Prostate gland (tissue), 2 donors: ENCODE results near the gene CD248. TPM values are rescaled to one million over a fixed set of nuclear protein-coding genes. Genes with fewer than 3 reads are reported as not detected.

Experiments used
- DNase-seq: peaks from one replicate; pipeline ENCODE4 v3.0.0-alpha.2; 2019; ENCODE audit warnings: low spot score
- H3K27ac ChIP-seq, 2 donors: fragments of 200-600 bp; sonication (generic); 2 replicates each; pipeline ENCODE4 v1.5.1; 2017 to 2019
- H3K27me3 ChIP-seq: fragments of 200-600 bp; sonication (generic); replicated peaks from 2 replicates; pipeline ENCODE4 v1.5.1; 2019; ENCODE audit not compliant: insufficient read depth
- H3K36me3 ChIP-seq, 2 donors: fragments of 200-600 bp; sonication (generic); 1 replicate in 1 of 2; 2 replicates in 1 of 2; pipeline versions ENCODE4 v1.5.1 to v1.8.1; 2017 to 2019
- H3K4me1 ChIP-seq: fragments of 200-600 bp; sonication (generic); replicated peaks from 2 replicates; pipeline ENCODE4 v1.5.1; 2019
- H3K4me3 ChIP-seq, 2 donors: fragments of 200-600 bp; sonication (generic); 2 replicates each; pipeline ENCODE4 v1.5.1; 2017 to 2019
- H3K9me3 ChIP-seq: fragments of 200-600 bp; sonication (generic); 2 replicates; pipeline ENCODE4 v1.5.1; 2017
- POLR2A ChIP-seq: fragments of 450-650 bp; IDR thresholded peaks from one replicate; pipeline ENCODE4 v1.6.1; 2016; ENCODE audit warnings: antibody characterized with exemption, mild to moderate bottlenecking
- POLR2AphosphoS5 ChIP-seq: sonication (generic); formaldehyde crosslinking; IDR thresholded peaks from one replicate; pipeline ENCODE4 v1.6.1; 2017; ENCODE audit warnings: antibody characterized with exemption
- WGBS: methylation state at CpG from one replicate; pipeline ENCODE4 v1.1.5; 2018; 5-methylcytosine and 5-hydroxymethylcytosine counted together
- intact Hi-C: fragments of 100-400 bp; cut with DNase I; formaldehyde crosslinking; loops from one replicate; pipeline ENCODE4 v1.14.2; 2022
- total RNA-seq, 2 donors: library from RNA; depleted of rRNA; stranded (reverse); fragments of >200 nt; gene quantifications; one replicate each; pipeline ENCODE4 v1.1.0, GENCODE V29; 2016
- TF ChIP-seq, protein P1 (sequence below), 4 experiments: fragments of 200-600 bp in 2 of 4; fragments of 450-650 bp in 2 of 4; sonication (generic) in 2 of 4; IDR thresholded peaks; 1 replicate in 3 of 4; 2 replicates in 1 of 4; pipeline ENCODE4 v1.5.1; 2016 to 2019; ENCODE audit warnings: antibody characterized with exemption in 4 of 4, mild to moderate bottlenecking in 2 of 4, moderate library complexity in 2 of 4

CD248 gene
- total RNA-seq, 2 donors from 2014 or later = 1.9 to 7.3 TPM

DNA sequence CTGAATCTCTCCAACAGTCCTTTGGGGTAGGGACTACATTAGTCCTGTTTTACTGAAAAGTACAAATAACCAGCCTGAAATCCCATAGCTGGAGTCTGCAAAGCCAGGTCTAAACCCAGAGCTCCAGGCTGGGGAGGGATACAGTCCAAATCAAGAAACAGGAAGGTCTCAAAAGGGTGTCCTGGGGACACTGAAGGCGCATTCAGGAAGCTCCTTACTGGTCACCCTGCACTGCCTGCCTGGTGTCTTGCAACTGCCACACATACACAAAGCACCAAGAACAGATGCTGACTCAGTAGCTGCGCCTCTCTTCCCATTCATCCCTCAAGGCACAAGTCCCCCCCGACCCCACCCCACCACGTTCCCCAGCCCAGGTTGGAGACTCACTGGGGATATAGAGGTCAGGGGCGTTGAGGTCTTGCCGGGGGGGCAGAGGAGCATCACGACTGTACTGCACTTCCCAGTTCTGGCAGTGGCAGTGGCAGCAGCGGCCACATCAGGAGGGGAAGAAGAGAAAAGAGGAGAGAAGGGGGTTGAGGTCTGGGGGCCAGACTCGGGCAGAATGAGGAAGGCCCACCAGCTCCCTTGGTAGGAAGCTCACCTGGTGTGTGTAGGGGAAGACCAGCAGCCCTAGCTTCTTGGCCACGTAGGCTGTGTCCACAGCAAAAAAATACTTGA lies 29.5 kb downstream of the CD248 start:
- WGBS = 71% methylated on average over 10 of the region's 10 CpGs
- Histone ChIP-seq H3K36me3 (no peaks in the 10 kb centered on the region), H3K4me1 (peaks cover 15% of the 10 kb centered on the region), H3K27me3 (no peaks in the 10 kb centered on the region), H3K27ac (no peak overlapping the region), H3K4me3 (peak overlapping the region in 1 of 2 donors; percentile 86), H3K9me3 (no peaks in the 10 kb centered on the region)
- no peak for TF ChIP-seq POLR2A
- TF ChIP-seq POLR2AphosphoS5 = no peak
- TF ChIP-seq, protein P1, sequence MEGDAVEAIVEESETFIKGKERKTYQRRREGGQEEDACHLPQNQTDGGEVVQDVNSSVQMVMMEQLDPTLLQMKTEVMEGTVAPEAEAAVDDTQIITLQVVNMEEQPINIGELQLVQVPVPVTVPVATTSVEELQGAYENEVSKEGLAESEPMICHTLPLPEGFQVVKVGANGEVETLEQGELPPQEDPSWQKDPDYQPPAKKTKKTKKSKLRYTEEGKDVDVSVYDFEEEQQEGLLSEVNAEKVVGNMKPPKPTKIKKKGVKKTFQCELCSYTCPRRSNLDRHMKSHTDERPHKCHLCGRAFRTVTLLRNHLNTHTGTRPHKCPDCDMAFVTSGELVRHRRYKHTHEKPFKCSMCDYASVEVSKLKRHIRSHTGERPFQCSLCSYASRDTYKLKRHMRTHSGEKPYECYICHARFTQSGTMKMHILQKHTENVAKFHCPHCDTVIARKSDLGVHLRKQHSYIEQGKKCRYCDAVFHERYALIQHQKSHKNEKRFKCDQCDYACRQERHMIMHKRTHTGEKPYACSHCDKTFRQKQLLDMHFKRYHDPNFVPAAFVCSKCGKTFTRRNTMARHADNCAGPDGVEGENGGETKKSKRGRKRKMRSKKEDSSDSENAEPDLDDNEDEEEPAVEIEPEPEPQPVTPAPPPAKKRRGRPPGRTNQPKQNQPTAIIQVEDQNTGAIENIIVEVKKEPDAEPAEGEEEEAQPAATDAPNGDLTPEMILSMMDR (IDR thresholded peaks at IDR 0.05) = no peak
- DNase-seq = no peak
- intact Hi-C loops = no loop called here

DNA sequence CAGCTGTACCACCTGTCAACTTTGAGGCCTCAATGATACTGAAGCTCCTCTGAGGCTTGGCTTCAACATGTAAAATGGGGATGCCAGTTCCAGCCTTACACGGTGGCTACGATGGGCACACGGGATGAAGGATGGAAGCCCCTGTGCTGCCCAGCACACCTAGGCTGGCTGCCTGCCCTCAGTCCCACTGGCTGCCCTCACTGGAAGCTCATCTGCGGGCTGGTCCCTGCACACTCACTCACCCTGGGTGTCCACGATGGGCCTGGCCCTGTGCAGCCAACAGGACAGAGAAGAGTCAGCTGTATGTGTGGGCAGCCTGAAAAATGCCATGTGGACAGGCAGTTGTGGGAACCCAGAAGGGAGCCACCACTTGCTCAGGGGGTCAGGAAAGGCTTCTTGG lies 30.1 kb downstream of the CD248 start:
- Histone ChIP-seq H3K27me3 (no peaks in the 10 kb centered on the region), H3K27ac (no peak overlapping the region), H3K4me1 (peaks cover 10% of the 10 kb centered on the region), H3K9me3 (no peaks in the 10 kb centered on the region), H3K4me3 (no peak overlapping the region), H3K36me3 (no peaks in the 10 kb centered on the region)
- no peak for DNase-seq
- WGBS = 76% methylated on average over 5 of the region's 5 CpGs
- no peak for TF ChIP-seq POLR2A
- TF ChIP-seq, protein P1 (IDR thresholded peaks at IDR 0.05) = no peak
- TF ChIP-seq POLR2AphosphoS5 = no peak
- intact Hi-C loops = no loop called here

DNA sequence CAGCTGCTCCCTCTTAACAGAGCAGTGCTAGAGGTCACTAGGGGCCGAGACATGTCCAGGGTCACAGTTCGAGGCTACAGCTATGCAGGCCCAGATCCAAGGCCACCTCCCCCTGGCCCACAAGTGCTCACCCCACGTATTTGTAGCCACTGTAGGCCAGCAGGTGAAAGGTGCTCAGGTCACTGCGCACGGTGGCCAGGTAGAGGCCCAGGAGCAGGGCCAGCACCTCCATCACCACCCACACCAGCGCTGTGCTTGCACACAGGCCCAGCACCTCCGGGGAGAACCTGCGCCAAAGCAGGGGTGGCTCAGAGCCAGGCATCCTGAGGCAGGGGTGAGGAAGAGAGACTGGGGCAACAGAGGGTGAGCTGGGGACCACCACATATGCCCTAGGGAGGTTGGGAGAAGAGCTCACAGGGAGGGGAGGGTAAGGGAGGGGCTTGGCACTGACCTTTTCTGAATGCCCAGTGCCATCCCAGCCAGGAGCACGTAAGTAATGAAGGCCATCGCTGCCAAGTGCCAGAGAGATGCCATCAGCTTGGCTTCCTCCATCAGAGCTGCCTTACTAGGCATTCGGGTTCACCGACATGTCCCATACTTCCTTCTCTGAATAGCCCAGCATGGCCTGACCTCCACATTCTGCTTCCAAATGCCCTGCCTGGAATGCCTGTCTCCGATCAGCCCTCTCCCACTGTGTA lies 31.4 kb downstream of the CD248 start:
- H3K27ac ChIP-seq = no peak overlapping the region
- H3K9me3 ChIP-seq = no peaks in the 10 kb centered on the region
- no peaks in the 10 kb centered on the region for H3K27me3 ChIP-seq
- 88% methylated on average over 13 of the region's 13 CpGs for WGBS
- no peaks in the 10 kb centered on the region for H3K36me3 ChIP-seq
- H3K4me1 ChIP-seq = peaks cover 10% of the 10 kb centered on the region
- DNase-seq = no peak
- H3K4me3 ChIP-seq = no peak overlapping the region
- TF ChIP-seq POLR2AphosphoS5 (no peak), POLR2A (no peak)
- TF ChIP-seq, protein P1 (IDR thresholded peaks at IDR 0.05) = no peak
- intact Hi-C loops = no loop called here

DNA sequence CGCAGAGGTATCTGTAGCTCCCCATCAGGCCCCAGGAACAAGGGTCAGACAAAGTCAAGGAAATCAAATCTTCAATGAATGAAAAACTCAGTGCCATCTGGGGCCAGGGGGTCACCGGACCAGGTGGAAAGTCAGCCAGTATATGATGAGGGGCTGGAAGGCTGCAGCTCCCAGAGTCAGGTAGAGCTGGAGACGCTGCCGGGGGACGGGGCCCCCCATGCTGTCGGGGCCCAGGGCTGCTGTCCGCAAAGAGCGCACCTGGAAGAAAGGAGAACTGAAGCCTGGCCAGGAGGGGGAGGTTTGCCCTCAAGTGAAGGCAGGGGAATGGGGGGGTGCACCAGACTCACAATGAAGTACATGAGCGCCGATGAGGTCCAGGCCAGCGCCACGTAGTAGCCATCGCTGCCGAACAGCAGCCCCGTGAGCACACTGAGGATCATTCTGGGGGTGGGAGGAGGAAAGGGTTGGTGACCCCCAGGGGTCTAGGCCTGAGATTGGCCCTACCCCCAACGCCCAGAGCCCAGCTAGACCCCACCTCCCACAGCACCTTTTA lies 32.2 kb downstream of the CD248 start:
- 89% methylated on average over 16 of the region's 16 CpGs for WGBS
- no peak overlapping the region for H3K4me3 ChIP-seq
- no peaks in the 10 kb centered on the region for H3K36me3 ChIP-seq
- no peaks in the 10 kb centered on the region for H3K9me3 ChIP-seq
- TF ChIP-seq, protein P1 (IDR thresholded peaks at IDR 0.05) = no peak
- no peak for TF ChIP-seq POLR2AphosphoS5
- TF ChIP-seq POLR2A = no peak
- DNase-seq = no peak
- H3K4me1 ChIP-seq = peaks cover 7% of the 10 kb centered on the region
- intact Hi-C loops = no loop called here
- H3K27ac ChIP-seq = no peak overlapping the region
- H3K27me3 ChIP-seq = no peaks in the 10 kb centered on the region
